Stimulated activated CD8-positive, alpha-beta memory T cell treated with anti-CD3 and anti-CD28 coated beads, Interleukin-2, amount 100 ng/mL, for 1 hour (primary cell): Measurements from ENCODE around the gene SSR2.
"Not testable (repeated sequence)": the region's sequence is repeated elsewhere in the genome, so short reads cannot be mapped to it uniquely, and the experiment has no call there.

ENCODE experiments used
- DNase-seq, 2 donors: peaks; one replicate each; pipeline ENCODE4 v3.0.0-alpha.2; 2020; ENCODE audit warnings: low read depth in 2 of 2

Gene SSR2

GRCh38 chr1:156048663-156049258 lies 28.0 kb upstream of the SSR2 start:
- DNase-seq: no peak

- DNase-seq: no peak
Observed at GRCh38 chr1:156045076-156045475, 24.3 kb upstream of the SSR2 start.

GRCh38 chr1:156042828-156043227 lies 22.1 kb upstream of the SSR2 start:
- no peak for DNase-seq

GRCh38 chr1:156034991-156035390 lies 14.2 kb upstream of the SSR2 start:
- not testable (repeated sequence) for DNase-seq

GRCh38 chr1:156033011-156033410 lies 12.3 kb upstream of the SSR2 start:
- DNase-seq: no peak

GRCh38 chr1:156026588-156026987 lies 5.8 kb upstream of the SSR2 start:
- DNase-seq: no peak

GRCh38 chr1:156025876-156026275 lies 5.1 kb upstream of the SSR2 start:
- DNase-seq: peak in 1 of 2 donors; percentile 1

GRCh38 chr1:156024801-156025200 lies 4.0 kb upstream of the SSR2 start:
- DNase-seq: no peak

GRCh38 chr1:156021954-156022353 lies 1.2 kb upstream of the SSR2 start:
- no peak for DNase-seq

- DNase-seq: no peak
Observed at GRCh38 chr1:156021093-156021428, 310 bp upstream of the SSR2 start.

GRCh38 chr1:156019946-156020292 lies 832 bp downstream of the SSR2 start:
- DNase-seq: no peak

GRCh38 chr1:156014829-156015228 lies 5.9 kb downstream of the SSR2 start:
- no peak for DNase-seq

- DNase-seq: no peak
Observed at GRCh38 chr1:156012051-156012817, 8.5 kb downstream of the SSR2 start.

GRCh38 chr1:156009404-156009803 lies 11.3 kb downstream of the SSR2 start:
- no peak for DNase-seq

GRCh38 chr1:156006666-156007376 lies 13.9 kb downstream of the SSR2 start:
- DNase-seq: no peak

- DNase-seq: no peak
Observed at GRCh38 chr1:156004843-156005584, 15.7 kb downstream of the SSR2 start.

GRCh38 chr1:156003923-156004188 lies 16.9 kb downstream of the SSR2 start:
- DNase-seq: no peak

GRCh38 chr1:156002188-156002911 lies 18.4 kb downstream of the SSR2 start:
- no peak for DNase-seq

- DNase-seq: no peak
Observed at GRCh38 chr1:156001662-156002171, 19.0 kb downstream of the SSR2 start.

GRCh38 chr1:156001021-156001661 lies 19.6 kb downstream of the SSR2 start:
- DNase-seq: no peak

- DNase-seq: no peak
Observed at GRCh38 chr1:155999964-156000363, 20.8 kb downstream of the SSR2 start.
